Osteocyte (in vitro differentiated cells): ENCODE measurements around the gene DPPA2. TPM values are rescaled to one million over a fixed set of nuclear protein-coding genes. Genes with fewer than 3 reads are reported as not detected.

Experiments used
- DNase-seq: peaks from one replicate; pipeline ENCODE4 v3.0.0; 2021; ENCODE audit warnings: mixed read lengths; ENCODE audit not compliant: unreplicated experiment; ENCODE audit errors: extremely low spot score
- H3K27ac Mint-ChIP-seq: one replicate; pipeline ENCODE4 v1.8.0; 2021; ENCODE audit warnings: mild to moderate bottlenecking, mixed read lengths; ENCODE audit not compliant: unreplicated experiment
- H3K27me3 Mint-ChIP-seq: one replicate; pipeline ENCODE4 v1.8.0; 2021; ENCODE audit warnings: mixed read lengths; ENCODE audit not compliant: unreplicated experiment
- H3K36me3 Mint-ChIP-seq: one replicate; pipeline ENCODE4 v1.8.0; 2021; ENCODE audit warnings: mixed read lengths; ENCODE audit not compliant: unreplicated experiment
- H3K4me1 Mint-ChIP-seq: one replicate; pipeline ENCODE4 v1.8.0; 2021; ENCODE audit warnings: mixed read lengths; ENCODE audit not compliant: unreplicated experiment
- H3K4me3 Mint-ChIP-seq: one replicate; pipeline ENCODE4 v1.8.0; 2021; ENCODE audit warnings: mild to moderate bottlenecking, moderate library complexity, mixed read lengths; ENCODE audit not compliant: unreplicated experiment
- H3K9me3 Mint-ChIP-seq: one replicate; pipeline ENCODE4 v1.8.0; 2021; ENCODE audit warnings: mixed read lengths; ENCODE audit not compliant: unreplicated experiment
- CTCF ChIP-seq: fragments of 200-600 bp; sonication (generic); IDR thresholded peaks from 2 replicates; pipeline ENCODE4 v1.5.0; 2021; ENCODE audit warnings: antibody characterized with exemption, mild to moderate bottlenecking, moderate library complexity
- total RNA-seq: library from RNA; stranded (reverse); gene quantifications from 2 replicates; pipeline ENCODE4 v1.2.1, GENCODE V29; 2021

Gene DPPA2
- total RNA-seq, 1 donor from 2014 or later = not detected

- H3K27ac Mint-ChIP-seq = no peak overlapping the region
- H3K27me3 Mint-ChIP-seq = no peaks in the 10 kb centered on the region
- no peaks in the 10 kb centered on the region for H3K4me1 Mint-ChIP-seq
- no peak for TF ChIP-seq CTCF
- no peaks in the 10 kb centered on the region for H3K9me3 Mint-ChIP-seq
- H3K4me3 Mint-ChIP-seq = no peak overlapping the region
- H3K36me3 Mint-ChIP-seq = no peaks in the 10 kb centered on the region
- no peak for DNase-seq
Observed at GRCh38 chr3:109346099-109346498, 29.8 kb upstream of the DPPA2 start.

GRCh38 chr3:109339714-109340648 lies 23.7 kb upstream of the DPPA2 start:
- no peak overlapping the region for H3K27ac Mint-ChIP-seq
- H3K9me3 Mint-ChIP-seq = no peaks in the 10 kb centered on the region
- H3K36me3 Mint-ChIP-seq = no peaks in the 10 kb centered on the region
- no peak for DNase-seq
- H3K4me1 Mint-ChIP-seq = peaks cover 3% of the 10 kb centered on the region
- peaks cover 12% of the 10 kb centered on the region for H3K27me3 Mint-ChIP-seq
- TF ChIP-seq CTCF = no peak
- H3K4me3 Mint-ChIP-seq = no peak overlapping the region

- Mint-ChIP-seq H3K9me3 (no peaks in the 10 kb centered on the region), H3K4me1 (peaks cover 3% of the 10 kb centered on the region)
- TF ChIP-seq CTCF = no peak
Observed at GRCh38 chr3:109339197-109339596, 22.9 kb upstream of the DPPA2 start.

GRCh38 chr3:109338322-109338721 lies 22.0 kb upstream of the DPPA2 start:
- H3K4me1 Mint-ChIP-seq = peaks cover 3% of the 10 kb centered on the region
- H3K9me3 Mint-ChIP-seq = no peaks in the 10 kb centered on the region

More at GRCh38 chr3:109339197-109339596, 22.9 kb upstream of the DPPA2 start:
- no peaks in the 10 kb centered on the region for H3K36me3 Mint-ChIP-seq
- H3K27ac Mint-ChIP-seq = no peak overlapping the region
- no peak for DNase-seq
- H3K4me3 Mint-ChIP-seq = no peak overlapping the region
- H3K27me3 Mint-ChIP-seq = peaks cover 12% of the 10 kb centered on the region

More at GRCh38 chr3:109338322-109338721, 22.0 kb upstream of the DPPA2 start:
- H3K27me3 Mint-ChIP-seq = peaks cover 12% of the 10 kb centered on the region
- H3K27ac Mint-ChIP-seq = no peak overlapping the region
- H3K4me3 Mint-ChIP-seq = no peak overlapping the region
- TF ChIP-seq CTCF = no peak
- no peaks in the 10 kb centered on the region for H3K36me3 Mint-ChIP-seq
- no peak for DNase-seq
